DMS 273 (cell line): ENCODE data around the gene DHFR.

Source experiments
- DNase-seq: peaks from one replicate; lab custom pipeline; 2025; ENCODE audit not compliant: unreplicated experiment; lab: John Stamatoyannopoulos, UW

DHFR gene

GRCh38 chr5:80655231-80655774, 520 bp upstream of the DHFR start:
- DNase-seq = no peak

GRCh38 chr5:80654054-80654390, 761 bp downstream of the DHFR start:
- peak; percentile 56 for DNase-seq

- peak; percentile 42 for DNase-seq
These were observed 1.3 kb downstream of the DHFR start for GRCh38 chr5:80653502-80653901.

- no peak for DNase-seq
These were observed 7.9 kb downstream of the DHFR start for GRCh38 chr5:80646926-80647325.

DNA sequence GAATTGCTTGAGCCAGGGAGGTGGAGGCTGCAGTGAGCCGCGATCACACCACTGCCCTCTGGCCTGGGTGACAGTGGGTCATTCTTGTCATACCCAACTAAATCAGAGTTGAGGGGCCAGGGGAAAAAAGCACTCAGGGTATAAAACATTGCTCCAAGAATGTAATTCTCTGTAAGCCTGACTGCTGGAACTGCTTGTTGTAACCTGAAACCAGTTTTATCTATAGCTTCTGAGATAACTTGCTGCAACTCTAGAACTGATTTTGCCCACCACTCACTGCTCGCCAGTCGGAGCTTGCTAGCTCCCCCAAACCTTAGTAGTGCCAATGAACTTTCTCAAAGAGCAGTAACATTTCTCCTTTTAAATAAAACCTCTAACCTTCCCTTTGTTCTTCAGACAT, 9.9 kb downstream of the DHFR start:
- no peak for DNase-seq

DNA sequence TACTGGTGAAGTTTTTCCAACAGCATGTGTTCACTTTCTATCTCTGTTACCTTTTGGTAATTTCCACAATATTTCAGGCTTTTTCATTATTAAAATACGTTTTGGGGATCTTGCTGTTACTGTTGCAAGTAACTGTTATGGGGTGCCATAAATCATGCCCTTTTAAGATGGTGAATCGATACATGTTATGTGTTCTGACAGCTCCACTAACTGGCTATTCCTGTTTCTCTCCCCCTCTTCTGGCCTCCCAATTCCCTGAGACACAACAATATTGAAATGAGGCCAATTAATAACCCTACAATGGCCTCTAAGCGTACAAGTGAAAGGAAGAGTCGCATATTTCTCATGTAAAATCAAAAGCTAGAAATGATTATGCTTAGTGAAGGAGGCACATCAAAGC, 13.4 kb downstream of the DHFR start:
- no peak for DNase-seq

GRCh38 chr5:80634193-80634592, 20.6 kb downstream of the DHFR start:
- DNase-seq = no peak

- no peak for DNase-seq
These were observed 22.1 kb downstream of the DHFR start for GRCh38 chr5:80632700-80633099.

GRCh38 chr5:80631278-80632259, 23.2 kb downstream of the DHFR start:
- no peak for DNase-seq

DNA sequence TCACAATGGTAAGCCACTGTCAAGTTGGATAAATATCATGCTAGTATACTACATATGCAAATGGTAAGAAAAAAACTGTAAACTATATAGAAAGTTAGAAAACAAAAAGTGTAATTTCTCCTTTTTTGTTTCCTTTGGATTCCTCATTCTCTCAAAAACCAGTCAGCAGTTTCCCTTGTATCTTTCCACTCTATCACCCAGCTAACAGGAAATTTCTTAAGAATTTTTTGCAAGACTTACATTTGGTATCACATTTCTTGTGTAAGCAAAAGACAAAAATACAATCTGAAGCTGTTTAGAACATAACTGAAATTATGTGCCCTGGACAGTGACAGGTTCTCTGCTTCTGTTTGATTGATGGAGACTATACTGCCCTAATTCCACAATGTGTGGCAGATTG, 25.5 kb downstream of the DHFR start:
- DNase-seq = no peak

DNA sequence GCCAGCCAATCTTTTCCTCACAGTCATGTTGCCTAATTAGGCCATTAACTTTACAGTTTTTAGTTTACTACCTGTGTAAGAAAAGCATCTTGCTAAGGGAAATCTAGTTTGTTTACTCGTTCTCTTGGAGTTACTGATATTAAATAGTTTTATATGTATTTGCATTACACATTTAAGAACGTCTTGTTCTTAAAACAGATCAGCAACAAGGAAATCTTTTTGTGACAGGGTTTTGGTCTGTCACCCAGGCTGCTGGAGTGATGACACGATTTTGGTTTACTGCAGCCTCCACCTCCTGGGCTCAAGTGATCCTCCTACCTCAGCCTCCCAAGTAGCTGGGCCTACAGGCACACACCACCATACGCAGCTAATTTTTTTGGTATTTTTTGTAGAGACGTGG, 29.6 kb downstream of the DHFR start:
- no peak for DNase-seq

DNA sequence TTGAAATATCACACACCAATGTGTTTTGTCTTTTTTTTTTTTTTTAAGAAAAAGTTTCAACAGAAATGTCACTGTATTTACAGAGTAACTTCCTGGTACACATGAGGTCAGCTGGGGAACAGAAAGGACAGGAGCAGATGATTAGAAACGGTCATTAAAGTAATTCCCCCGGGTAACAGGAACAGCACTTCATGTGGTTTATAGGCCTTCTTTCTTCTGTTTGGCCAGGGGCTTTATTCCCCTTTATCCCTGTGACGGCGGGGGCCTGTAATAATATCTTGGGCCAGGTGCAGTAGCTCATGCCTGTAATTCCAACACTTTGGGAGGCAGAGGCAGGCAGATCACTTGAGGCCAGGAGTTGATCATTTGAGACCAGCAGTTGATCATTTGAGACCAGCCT, 30.8 kb downstream of the DHFR start:
- no peak for DNase-seq

GRCh38 chr5:80622756-80623155, 32.0 kb downstream of the DHFR start:
- DNase-seq = no peak

DNA sequence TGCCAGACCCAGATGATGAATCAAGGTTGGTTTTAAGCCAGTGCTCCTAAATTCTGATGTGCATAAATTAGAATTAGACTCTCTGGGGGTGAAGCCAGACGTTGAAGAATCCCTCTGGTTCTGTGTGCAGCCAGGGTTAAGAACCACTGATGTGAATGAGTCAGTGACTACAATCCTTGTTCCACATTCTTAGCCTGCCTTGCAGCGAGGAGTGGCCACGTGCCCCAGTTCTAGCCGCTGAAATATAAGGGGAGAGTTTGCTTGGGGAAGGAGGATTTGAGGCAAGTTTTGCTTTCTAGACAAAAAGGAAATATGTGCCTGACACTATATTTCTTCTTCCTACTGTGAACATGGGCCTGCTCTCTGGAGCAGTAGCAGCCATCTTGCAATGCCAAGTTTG, 34.6 kb downstream of the DHFR start:
- DNase-seq = no peak

DNA sequence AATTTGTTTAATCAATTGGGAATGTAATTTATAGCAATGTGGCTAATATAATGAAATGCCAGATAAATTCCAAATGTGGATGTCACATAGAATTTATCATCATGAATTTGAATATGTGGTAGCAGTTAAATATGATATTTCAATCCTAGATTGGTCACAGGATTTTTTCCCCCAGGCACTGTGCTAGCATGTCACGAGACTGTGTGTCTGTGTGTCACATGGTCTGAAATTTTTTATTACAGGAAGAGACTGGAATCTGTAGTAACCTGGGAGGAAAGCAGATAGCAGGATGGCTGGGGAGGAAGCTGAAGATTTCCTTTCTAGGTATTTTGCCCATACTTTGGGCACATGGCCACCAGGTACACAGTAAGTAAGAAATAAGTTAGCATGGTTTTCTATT, 35.7 kb downstream of the DHFR start:
- DNase-seq = no peak

DNA sequence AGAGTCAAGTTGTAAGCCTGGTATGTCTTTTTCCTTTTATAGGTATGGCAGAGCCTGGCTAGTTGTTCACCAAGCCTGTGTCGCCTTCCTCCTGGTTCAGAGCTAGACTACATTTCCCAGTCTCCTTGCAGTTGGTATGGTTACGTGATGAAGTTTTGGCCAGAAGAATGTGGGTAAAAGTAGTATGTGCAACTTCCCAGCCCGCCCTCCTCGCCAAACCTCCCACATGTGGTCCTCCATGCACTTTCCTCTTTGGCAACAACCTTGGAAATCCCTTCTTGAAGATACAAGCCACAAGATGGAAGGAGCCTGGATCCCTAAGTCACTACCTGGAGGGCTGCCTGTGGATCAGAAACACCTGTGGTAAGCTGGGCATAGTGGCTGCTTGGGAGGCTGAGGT, 36.3 kb downstream of the DHFR start:
- no peak for DNase-seq

DNA sequence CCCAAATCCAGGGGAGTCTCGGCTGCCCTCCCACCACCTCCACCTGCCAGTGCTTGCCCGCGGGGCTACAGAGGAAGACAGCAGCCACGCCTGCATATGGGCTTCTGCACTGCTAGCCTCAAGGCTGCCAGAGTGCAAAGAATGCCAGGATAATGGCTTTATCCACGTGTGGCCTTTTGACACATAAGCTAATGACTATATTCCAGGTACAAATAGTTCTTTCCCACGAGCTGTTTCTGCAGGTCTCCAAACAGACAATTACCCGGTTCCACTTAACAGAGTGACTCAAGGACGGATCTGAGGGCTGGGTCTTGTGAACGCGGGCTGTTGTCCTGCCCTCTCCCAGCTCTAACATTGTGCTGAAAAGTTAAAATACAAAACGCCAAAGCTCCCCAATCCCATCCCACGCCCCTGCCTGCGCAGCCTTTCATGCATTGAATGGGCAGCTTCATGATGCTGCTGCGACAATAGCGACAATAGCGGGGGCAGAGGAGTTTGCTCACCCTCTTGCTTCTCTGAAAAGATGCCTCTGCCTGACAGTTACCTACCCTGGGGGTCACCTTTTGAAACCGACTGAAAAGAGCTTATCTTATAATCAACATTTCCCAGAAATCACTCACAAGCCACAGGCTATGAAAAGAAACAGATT, 39.4 kb downstream of the DHFR start:
- DNase-seq = no peak

- no peak for DNase-seq
These were observed 45.1 kb downstream of the DHFR start for GRCh38 chr5:80609692-80610091.

- no peak for DNase-seq
These were observed 46.1 kb downstream of the DHFR start for GRCh38 chr5:80608731-80609130.

GRCh38 chr5:80607832-80608231, 47.0 kb downstream of the DHFR start:
- no peak for DNase-seq

DNA sequence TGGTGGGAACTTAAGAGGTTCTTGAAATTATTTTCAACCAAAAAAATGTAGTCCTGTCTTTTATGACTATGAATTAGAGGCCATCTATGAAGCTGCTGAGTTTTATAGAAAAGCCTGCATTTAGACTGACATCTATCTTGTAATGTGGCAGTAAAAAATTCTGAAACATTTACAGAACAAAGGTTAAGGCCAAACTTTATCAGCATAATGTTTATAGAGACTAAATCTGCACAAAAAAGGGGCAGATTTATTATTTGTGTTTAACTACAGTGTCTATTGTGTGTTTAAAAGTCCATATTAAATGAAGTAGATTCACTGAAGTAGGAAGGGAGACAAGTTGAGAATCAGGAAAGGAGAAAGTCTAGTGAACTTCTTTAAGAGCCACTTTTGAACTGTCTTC, 47.4 kb downstream of the DHFR start:
- no peak for DNase-seq

DNA sequence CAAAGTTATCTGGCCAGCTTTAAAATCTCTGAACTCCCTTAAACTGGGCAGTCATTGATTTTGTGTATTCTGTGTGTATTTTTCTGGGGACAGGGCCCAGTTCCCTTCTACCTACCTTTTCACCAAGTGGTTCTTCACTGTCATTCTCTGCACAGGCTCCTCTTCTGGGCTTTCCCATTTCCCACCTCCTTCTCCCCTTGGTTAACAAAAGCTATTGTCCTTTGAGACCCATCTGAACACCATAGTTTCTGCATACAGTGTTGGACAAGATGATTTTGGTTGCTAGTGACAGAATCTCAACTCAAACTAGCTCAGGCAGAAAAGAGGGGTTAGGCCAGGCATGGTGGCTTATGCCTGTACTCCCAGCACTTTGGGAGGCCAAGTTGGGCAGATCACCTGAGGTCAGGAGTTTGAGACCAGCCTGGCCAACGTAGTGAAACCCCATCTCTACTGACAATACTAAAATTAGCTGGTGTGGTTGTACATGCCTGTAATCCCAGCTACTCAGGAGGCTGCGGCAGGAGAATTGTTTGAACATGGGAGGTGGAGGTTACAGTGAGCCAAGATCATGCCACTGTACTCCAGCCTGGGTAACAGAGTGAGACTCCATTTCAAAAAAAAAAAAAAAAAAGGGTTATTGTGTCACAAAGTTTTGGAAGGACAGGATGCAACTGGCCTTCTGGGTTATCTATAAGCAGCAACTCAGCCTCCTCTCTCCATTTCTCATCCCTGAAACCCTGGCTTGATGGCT, 53.7 kb downstream of the DHFR start:
- no peak for DNase-seq
